AG10803 (cell line): Measurements from ENCODE around the gene ESR1.
A peak's percentile ranks its signal among the peaks of the same experiment; 100 is the strongest.

Experiments used
- DNase-seq: peaks from one replicate; pipeline ENCODE4 v3.0.0; 2010; ENCODE audit warnings: low read depth
- H3K4me3 ChIP-seq: 2 replicates; pipeline ENCODE4 v1.5.1; 2011; ENCODE audit warnings: mild to moderate bottlenecking, low read length, control low read depth
- CTCF ChIP-seq: conservative IDR thresholded peaks from 2 replicates; pipeline ENCODE4 v1.5.1; 2011; ENCODE audit warnings: mild to moderate bottlenecking, low read length, control low read depth, inconsistent platforms

Gene ESR1

GRCh38 chr6:151905854-151906253, 98.4 kb downstream of the ESR1 start:
- no peak overlapping the region for H3K4me3 ChIP-seq
- TF ChIP-seq CTCF, result no peak
- no peak for DNase-seq

DNA sequence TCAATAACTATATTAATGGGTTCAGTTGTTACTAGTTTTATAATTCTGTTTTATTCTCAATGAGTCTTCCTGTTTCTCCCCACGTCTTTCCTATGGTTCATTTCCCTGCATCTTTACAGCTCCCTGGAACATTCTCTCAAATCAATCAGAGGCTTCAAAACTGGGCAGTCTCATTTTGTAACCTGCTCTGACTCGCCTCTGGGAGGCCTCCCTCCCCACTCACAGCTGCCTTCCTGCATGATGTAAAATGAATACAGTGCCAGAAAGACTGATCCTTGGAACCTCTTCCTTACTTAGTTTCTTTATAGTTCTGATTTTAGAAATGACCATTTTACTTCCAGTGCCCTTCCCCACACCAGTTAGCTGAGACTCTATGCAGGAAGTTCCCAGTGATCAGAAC, 103.9 kb downstream of the ESR1 start:
- peak; percentile 13 for DNase-seq
- no peak for TF ChIP-seq CTCF
- H3K4me3 ChIP-seq, result no peak overlapping the region

- no peak for TF ChIP-seq CTCF
- peak; percentile 22 for DNase-seq
- no peak overlapping the region for H3K4me3 ChIP-seq
These were observed 107.0 kb downstream of the ESR1 start for GRCh38 chr6:151914484-151914883.

GRCh38 chr6:151916075-151916474, 108.6 kb downstream of the ESR1 start:
- H3K4me3 ChIP-seq, result no peak overlapping the region
- no peak for TF ChIP-seq CTCF
- no peak for DNase-seq

GRCh38 chr6:151916680-151917164, 109.2 kb downstream of the ESR1 start:
- no peak for TF ChIP-seq CTCF
- no peak overlapping the region for H3K4me3 ChIP-seq
- DNase-seq, result peak; percentile 91

DNA sequence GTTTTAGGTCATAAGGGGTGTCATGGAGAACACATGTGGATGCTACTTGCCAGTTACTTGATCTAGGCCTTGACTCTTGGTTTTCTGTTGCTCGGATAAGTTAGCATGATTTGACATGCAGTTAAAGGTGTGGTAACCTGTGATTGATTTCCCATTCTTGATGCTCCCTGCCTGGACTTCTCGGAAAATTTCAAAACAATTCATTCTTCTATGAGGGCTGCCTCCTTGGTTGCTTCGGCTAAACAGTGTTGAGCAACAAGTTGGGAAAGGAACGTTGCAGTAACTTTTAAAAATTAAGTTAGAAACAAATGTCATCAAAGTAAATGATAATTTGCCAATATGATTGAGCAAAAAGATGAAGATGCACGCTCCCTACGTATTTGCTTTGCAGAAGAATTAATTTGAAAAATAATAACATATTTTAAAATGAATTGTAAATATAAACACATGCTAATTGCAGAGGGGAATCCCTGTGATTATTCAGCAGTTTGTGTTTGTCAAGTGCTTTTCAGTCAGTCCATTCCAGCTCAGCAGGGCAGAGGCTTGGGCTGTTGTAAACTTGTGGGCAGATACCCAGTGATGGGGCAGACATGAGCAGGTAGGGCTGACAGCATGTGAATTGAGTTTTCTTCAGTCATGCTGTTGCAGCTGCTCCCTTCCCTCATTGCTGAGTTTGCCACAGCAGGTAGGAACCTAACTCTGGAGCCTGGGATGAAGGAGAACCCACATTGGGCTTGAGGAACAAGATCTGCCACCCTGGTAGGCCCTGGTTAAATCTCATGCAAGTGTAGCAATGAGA, 110.2 kb downstream of the ESR1 start:
- no peak for TF ChIP-seq CTCF
- H3K4me3 ChIP-seq, result no peak overlapping the region
- peak; percentile 46 for DNase-seq

DNA sequence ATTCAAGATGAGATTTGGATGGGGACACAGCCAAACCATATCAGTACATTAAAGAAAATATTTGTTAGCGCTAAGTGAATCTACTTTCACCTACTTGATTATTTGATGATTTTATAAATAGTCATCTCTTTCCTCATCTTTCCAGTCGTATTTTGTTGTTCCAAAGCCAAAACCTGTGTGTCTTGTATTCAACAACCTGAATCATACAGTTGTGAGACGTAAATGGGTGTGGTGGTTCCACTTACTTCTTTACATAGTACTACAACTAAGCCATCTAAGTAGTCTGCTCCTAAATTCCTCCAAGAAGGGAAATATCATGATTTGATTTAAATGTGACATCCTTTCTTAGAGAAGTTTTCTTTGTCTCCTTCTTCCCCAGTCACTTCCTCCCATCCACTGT, 132.8 kb downstream of the ESR1 start:
- DNase-seq, result no peak
- TF ChIP-seq CTCF, result no peak
- H3K4me3 ChIP-seq, result no peak overlapping the region
